ENCODE results near the gene DGCR6. TPM values are rescaled to one million over a fixed set of nuclear protein-coding genes. Genes with fewer than 3 reads are reported as not detected.
"Not testable (repeated sequence)": the region's sequence is repeated elsewhere in the genome, so short reads cannot be mapped to it uniquely, and the experiment has no call there.

DGCR6 gene
- total RNA-seq, 1 donor from 2014 or later: 6.0 TPM

GRCh38 chr22:18906896-18907295, 776 bp downstream of the DGCR6 start:
- Mint-ChIP-seq H3K27me3 (ENCODE audit: low read depth) (no peaks in the 10 kb centered on the region), H3K36me3 (no peaks in the 10 kb centered on the region), H3K9me3 (no peaks in the 10 kb centered on the region), H3K4me3 (no peak overlapping the region), H3K4me1 (no peaks in the 10 kb centered on the region), H3K27ac (no peak overlapping the region)
- DNase-seq (ENCODE audit: low spot score in 2 of 2, unreplicated experiment in 2 of 2): no peak
- no peak for TF ChIP-seq CTCF (IDR thresholded peaks at IDR 0.05; ENCODE audit: unreplicated experiment)

DNA sequence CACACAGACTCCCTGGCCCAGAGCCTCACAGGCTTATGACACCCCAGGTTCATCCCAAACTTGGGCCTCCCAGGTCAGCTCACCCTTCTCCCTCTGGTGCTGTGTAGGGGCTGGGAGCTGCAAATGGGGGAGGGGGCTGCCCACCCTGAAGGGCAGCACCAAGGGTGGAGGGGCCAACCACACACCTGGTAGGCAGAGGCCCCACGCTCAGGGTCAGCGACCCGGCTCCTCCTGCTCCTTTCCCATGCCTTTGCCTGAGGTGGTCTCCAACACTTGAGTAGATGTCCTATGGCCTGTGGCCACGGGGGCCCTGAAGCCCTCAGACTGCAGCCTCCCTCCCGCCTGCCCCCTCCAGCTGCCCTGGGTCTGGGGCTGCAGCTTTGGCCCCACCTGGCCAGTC, 3.4 kb downstream of the DGCR6 start:
- H3K4me1 Mint-ChIP-seq: no peaks in the 10 kb centered on the region
- H3K27ac Mint-ChIP-seq: no peak overlapping the region
- no peak overlapping the region for H3K4me3 Mint-ChIP-seq
- H3K9me3 Mint-ChIP-seq: no peaks in the 10 kb centered on the region
- DNase-seq (ENCODE audit: low spot score in 2 of 2, unreplicated experiment in 2 of 2): no peak
- H3K27me3 Mint-ChIP-seq (ENCODE audit: low read depth): no peaks in the 10 kb centered on the region
- no peaks in the 10 kb centered on the region for H3K36me3 Mint-ChIP-seq
- TF ChIP-seq CTCF (IDR thresholded peaks at IDR 0.05; ENCODE audit: unreplicated experiment): no peak

DNA sequence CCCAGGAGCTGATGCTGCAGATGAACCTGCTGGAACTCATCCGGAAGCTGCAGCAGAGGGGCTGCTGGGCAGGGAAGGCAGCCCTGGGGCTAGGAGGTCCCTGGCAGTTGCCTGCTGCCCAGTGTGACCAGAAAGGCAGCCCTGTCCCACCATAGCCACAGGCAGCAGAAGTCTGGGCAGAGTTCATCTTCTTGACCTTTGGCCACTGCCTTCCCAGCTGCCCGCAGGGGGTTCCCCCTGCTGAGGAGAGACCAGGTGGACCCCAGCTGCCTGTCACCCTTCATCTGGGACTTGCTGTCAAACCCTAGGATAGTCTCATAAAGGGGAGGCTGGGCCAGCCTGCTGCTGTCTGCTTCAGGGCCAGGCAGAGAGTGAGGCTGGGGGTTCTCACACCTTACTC, 5.4 kb downstream of the DGCR6 start:
- not testable (repeated sequence) for H3K27ac Mint-ChIP-seq; H3K4me1 Mint-ChIP-seq; DNase-seq (ENCODE audit: low spot score in 2 of 2, unreplicated experiment in 2 of 2); H3K27me3 Mint-ChIP-seq (ENCODE audit: low read depth); H3K36me3 Mint-ChIP-seq; H3K4me3 Mint-ChIP-seq; H3K9me3 Mint-ChIP-seq

DNA sequence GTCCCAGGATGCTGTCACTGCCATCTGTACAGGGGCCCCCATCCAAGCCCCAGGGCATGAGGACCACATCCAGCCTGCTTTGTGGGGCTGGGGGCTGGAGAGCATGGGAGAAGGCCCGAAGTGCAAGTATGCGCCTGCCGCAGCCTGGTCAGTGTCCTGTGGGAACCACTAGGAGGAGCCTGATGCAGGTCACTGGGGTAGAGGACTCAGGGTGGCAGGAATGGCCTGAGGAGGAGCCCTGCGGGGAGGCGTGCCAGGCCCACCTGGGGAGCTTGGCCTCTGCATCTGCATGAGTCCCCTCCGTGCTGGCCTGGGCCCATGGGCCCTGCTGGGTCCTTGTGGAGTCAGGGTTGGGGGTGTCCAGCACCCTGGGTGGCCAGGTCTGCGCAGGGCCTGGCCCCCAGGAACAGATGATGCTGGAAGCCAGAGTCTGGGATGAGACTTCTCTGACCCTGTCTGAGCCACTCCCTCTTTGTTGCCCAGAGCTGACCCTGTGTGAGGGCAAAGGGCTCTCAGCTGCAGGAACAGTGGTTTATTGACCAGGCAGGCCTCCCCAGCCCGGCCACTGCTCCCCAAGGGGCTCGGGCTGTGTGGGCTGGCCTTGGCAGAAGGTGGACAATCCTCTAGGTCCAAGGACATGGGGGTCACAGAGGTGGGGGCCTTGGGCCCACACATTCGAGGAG, 6.3 kb downstream of the DGCR6 start:
- not testable (repeated sequence) for H3K27me3 Mint-ChIP-seq (ENCODE audit: low read depth); H3K9me3 Mint-ChIP-seq; H3K36me3 Mint-ChIP-seq; H3K4me1 Mint-ChIP-seq; DNase-seq (ENCODE audit: low spot score in 2 of 2, unreplicated experiment in 2 of 2); H3K4me3 Mint-ChIP-seq; H3K27ac Mint-ChIP-seq

GRCh38 chr22:18914558-18914957, 8.4 kb downstream of the DGCR6 start:
- not testable (repeated sequence) for H3K9me3 Mint-ChIP-seq; H3K36me3 Mint-ChIP-seq; H3K4me1 Mint-ChIP-seq; DNase-seq (ENCODE audit: low spot score in 2 of 2, unreplicated experiment in 2 of 2); H3K27me3 Mint-ChIP-seq (ENCODE audit: low read depth); H3K27ac Mint-ChIP-seq; H3K4me3 Mint-ChIP-seq

GRCh38 chr22:18915550-18915949, 9.4 kb downstream of the DGCR6 start:
- H3K27ac Mint-ChIP-seq, H3K36me3 Mint-ChIP-seq: not testable (repeated sequence)

GRCh38 chr22:18917818-18918217, 11.7 kb downstream of the DGCR6 start:
- H3K4me3 Mint-ChIP-seq; H3K36me3 Mint-ChIP-seq; H3K27ac Mint-ChIP-seq; H3K9me3 Mint-ChIP-seq; DNase-seq (ENCODE audit: low spot score in 2 of 2, unreplicated experiment in 2 of 2); H3K4me1 Mint-ChIP-seq; H3K27me3 Mint-ChIP-seq (ENCODE audit: low read depth): not testable (repeated sequence)

More at GRCh38 chr22:18915550-18915949, 9.4 kb downstream of the DGCR6 start:
- DNase-seq (ENCODE audit: low spot score in 2 of 2, unreplicated experiment in 2 of 2); H3K27me3 Mint-ChIP-seq (ENCODE audit: low read depth); H3K4me1 Mint-ChIP-seq; H3K9me3 Mint-ChIP-seq; H3K4me3 Mint-ChIP-seq: not testable (repeated sequence)

GRCh38 chr22:18920257-18920902, 14.3 kb downstream of the DGCR6 start:
- not testable (repeated sequence) for H3K27ac Mint-ChIP-seq; H3K9me3 Mint-ChIP-seq; H3K4me3 Mint-ChIP-seq; DNase-seq (ENCODE audit: low spot score in 2 of 2, unreplicated experiment in 2 of 2); H3K36me3 Mint-ChIP-seq; H3K4me1 Mint-ChIP-seq; H3K27me3 Mint-ChIP-seq (ENCODE audit: low read depth)
